ENCODE results near the gene TSPYL6. TPM values are rescaled to one million over a fixed set of nuclear protein-coding genes. Genes with fewer than 3 reads are reported as not detected.
A peak's percentile ranks its signal among the peaks of the same experiment; 100 is the strongest.

Gene TSPYL6
- total RNA-seq, 1 donor from 2014 or later: not detected

DNA sequence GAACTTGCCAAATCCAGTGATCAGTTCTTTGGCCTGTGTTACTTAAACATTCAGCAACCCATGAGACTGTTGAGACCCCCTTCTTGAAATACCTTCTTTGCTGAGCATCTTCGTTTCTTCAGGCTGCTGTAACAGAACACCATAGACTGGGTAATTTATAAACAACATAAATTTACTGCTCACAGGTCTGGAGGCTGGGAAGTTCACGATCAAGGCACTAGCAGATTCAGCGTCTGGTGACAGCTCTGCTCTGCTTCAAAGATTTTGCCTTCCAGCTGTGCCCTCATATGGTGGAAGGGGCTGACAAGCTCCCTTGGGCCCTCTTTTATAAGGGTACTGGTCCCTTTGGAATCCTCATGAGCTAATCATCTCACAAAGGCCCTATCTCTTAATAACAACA, 28.8 kb upstream of the TSPYL6 start:
- H2AFZ ChIP-seq (ENCODE audit: low read depth, low read length): no peak overlapping the region
- TF ChIP-seq EZH2 (IDR thresholded peaks at IDR 0.05; ENCODE audit: insufficient read depth, low read length): no peak
- TF ChIP-seq, protein P1, sequence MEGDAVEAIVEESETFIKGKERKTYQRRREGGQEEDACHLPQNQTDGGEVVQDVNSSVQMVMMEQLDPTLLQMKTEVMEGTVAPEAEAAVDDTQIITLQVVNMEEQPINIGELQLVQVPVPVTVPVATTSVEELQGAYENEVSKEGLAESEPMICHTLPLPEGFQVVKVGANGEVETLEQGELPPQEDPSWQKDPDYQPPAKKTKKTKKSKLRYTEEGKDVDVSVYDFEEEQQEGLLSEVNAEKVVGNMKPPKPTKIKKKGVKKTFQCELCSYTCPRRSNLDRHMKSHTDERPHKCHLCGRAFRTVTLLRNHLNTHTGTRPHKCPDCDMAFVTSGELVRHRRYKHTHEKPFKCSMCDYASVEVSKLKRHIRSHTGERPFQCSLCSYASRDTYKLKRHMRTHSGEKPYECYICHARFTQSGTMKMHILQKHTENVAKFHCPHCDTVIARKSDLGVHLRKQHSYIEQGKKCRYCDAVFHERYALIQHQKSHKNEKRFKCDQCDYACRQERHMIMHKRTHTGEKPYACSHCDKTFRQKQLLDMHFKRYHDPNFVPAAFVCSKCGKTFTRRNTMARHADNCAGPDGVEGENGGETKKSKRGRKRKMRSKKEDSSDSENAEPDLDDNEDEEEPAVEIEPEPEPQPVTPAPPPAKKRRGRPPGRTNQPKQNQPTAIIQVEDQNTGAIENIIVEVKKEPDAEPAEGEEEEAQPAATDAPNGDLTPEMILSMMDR (IDR thresholded peaks at IDR 0.05; ENCODE audit: insufficient read depth, low read depth, low read length): no peak
- DNase-seq (ENCODE audit: low read depth) (no peak), FAIRE-seq (no peak)
- no peak overlapping the region for H3K4me3 ChIP-seq (ENCODE audit: insufficient read depth, low read depth, low read length)
- no peaks in the 10 kb centered on the region for H3K4me1 ChIP-seq (ENCODE audit: insufficient read depth, low read length)
- H3K9me3 ChIP-seq (ENCODE audit: insufficient read depth, low read depth, low read length): no peaks in the 10 kb centered on the region
- no peak overlapping the region for H3K9ac ChIP-seq (ENCODE audit: low read length)
- Mint-ChIP-seq H3K36me3 (ENCODE audit: low read depth, unreplicated experiment) (no peaks in the 10 kb centered on the region), H3K27me3 (ENCODE audit: low read depth, unreplicated experiment) (peaks cover under 1% of the 10 kb centered on the region), H3K4me3 (ENCODE audit: unreplicated experiment) (no peak overlapping the region), H3K27ac (ENCODE audit: unreplicated experiment) (no peak overlapping the region), H3K9me3 (ENCODE audit: unreplicated experiment) (no peaks in the 10 kb centered on the region), H3K4me1 (ENCODE audit: low read depth, unreplicated experiment) (no peaks in the 10 kb centered on the region)
- no peaks in the 10 kb centered on the region for H3K79me2 ChIP-seq (ENCODE audit: insufficient read depth, low read length)
- no peaks in the 10 kb centered on the region for H3K36me3 ChIP-seq (ENCODE audit: insufficient read depth, low read length)
- no peaks in the 10 kb centered on the region for H4K20me1 ChIP-seq (ENCODE audit: insufficient read depth, low read length)
- H3K27ac ChIP-seq (ENCODE audit: low read depth, low read length): no peak overlapping the region
- H3K4me2 ChIP-seq (ENCODE audit: low read length): no peak overlapping the region
- peaks cover 5% of the 10 kb centered on the region for H3K27me3 ChIP-seq (ENCODE audit: insufficient read depth, low read length)

DNA sequence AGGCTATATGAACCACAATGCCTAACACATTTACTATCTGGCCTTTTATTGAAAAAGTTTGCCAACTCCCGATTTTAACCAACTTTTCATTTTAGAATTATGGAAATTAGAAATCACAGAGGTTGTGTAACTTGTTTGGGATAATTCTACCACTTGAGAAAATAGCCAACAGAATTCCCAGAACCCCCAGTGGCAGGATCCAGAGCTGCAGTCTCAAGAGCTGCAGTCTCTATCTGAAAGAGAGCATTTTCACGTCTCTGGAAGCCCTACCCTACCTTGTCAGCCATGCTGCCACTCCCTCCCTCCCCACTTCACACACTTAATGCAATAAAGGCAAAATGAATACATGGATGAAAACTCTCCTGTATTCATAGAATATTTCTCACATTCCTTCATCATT, 23.4 kb upstream of the TSPYL6 start:
- Histone ChIP-seq H3K9ac (ENCODE audit: low read length) (no peak overlapping the region), H4K20me1 (ENCODE audit: insufficient read depth, low read length) (no peaks in the 10 kb centered on the region), H3K27ac (ENCODE audit: low read depth, low read length) (no peak overlapping the region), H3K4me1 (ENCODE audit: insufficient read depth, low read length) (no peaks in the 10 kb centered on the region), H3K4me3 (ENCODE audit: insufficient read depth, low read depth, low read length) (no peak overlapping the region), H2AFZ (ENCODE audit: low read depth, low read length) (no peak overlapping the region), H3K79me2 (ENCODE audit: insufficient read depth, low read length) (no peaks in the 10 kb centered on the region), H3K36me3 (ENCODE audit: insufficient read depth, low read length) (no peaks in the 10 kb centered on the region), H3K27me3 (ENCODE audit: insufficient read depth, low read length) (no peaks in the 10 kb centered on the region), H3K9me3 (ENCODE audit: insufficient read depth, low read depth, low read length) (no peaks in the 10 kb centered on the region), H3K4me2 (ENCODE audit: low read length) (no peak overlapping the region)
- TF ChIP-seq, protein P1 (IDR thresholded peaks at IDR 0.05; ENCODE audit: insufficient read depth, low read depth, low read length): peak; percentile 20
- no peak for TF ChIP-seq EZH2 (IDR thresholded peaks at IDR 0.05; ENCODE audit: insufficient read depth, low read length)
- peaks cover 6% of the 10 kb centered on the region for H3K4me1 Mint-ChIP-seq (ENCODE audit: low read depth, unreplicated experiment)
- DNase-seq (ENCODE audit: low read depth): no peak
- no peak overlapping the region for H3K27ac Mint-ChIP-seq (ENCODE audit: unreplicated experiment)
- no peaks in the 10 kb centered on the region for H3K9me3 Mint-ChIP-seq (ENCODE audit: unreplicated experiment)
- no peak for FAIRE-seq
- H3K4me3 Mint-ChIP-seq (ENCODE audit: unreplicated experiment): no peak overlapping the region
- no peaks in the 10 kb centered on the region for H3K36me3 Mint-ChIP-seq (ENCODE audit: low read depth, unreplicated experiment)
- no peaks in the 10 kb centered on the region for H3K27me3 Mint-ChIP-seq (ENCODE audit: low read depth, unreplicated experiment)

DNA sequence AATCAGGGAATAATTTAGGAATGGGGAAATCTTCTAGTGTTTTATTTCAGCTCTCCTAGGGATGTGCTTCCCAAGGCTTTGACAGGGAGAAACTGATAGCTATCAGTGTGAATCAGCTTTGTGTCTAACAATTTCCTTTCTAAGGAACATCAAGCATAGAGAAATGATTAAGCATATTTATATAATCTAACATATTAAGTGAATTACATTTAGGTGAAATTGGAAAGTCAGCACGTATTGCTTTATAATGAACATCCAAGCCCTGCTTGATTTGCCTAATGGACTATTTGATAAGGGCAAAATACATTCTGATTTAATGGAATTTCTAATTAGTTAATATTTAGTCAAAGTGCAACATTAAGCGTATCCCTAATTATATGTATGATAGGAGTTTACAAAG, 19.5 kb upstream of the TSPYL6 start:
- Histone ChIP-seq H3K27me3 (ENCODE audit: insufficient read depth, low read length) (no peaks in the 10 kb centered on the region), H3K4me2 (ENCODE audit: low read length) (no peak overlapping the region), H3K9me3 (ENCODE audit: insufficient read depth, low read depth, low read length) (no peaks in the 10 kb centered on the region), H3K36me3 (ENCODE audit: insufficient read depth, low read length) (no peaks in the 10 kb centered on the region), H3K4me3 (ENCODE audit: insufficient read depth, low read depth, low read length) (no peak overlapping the region), H2AFZ (ENCODE audit: low read depth, low read length) (no peak overlapping the region), H3K27ac (ENCODE audit: low read depth, low read length) (no peak overlapping the region), H4K20me1 (ENCODE audit: insufficient read depth, low read length) (no peaks in the 10 kb centered on the region), H3K4me1 (ENCODE audit: insufficient read depth, low read length) (no peaks in the 10 kb centered on the region), H3K9ac (ENCODE audit: low read length) (no peak overlapping the region), H3K79me2 (ENCODE audit: insufficient read depth, low read length) (no peaks in the 10 kb centered on the region)
- FAIRE-seq (no peak), DNase-seq (ENCODE audit: low read depth) (no peak)
- H3K36me3 Mint-ChIP-seq (ENCODE audit: low read depth, unreplicated experiment): peaks cover 2% of the 10 kb centered on the region
- peaks cover 11% of the 10 kb centered on the region for H3K4me1 Mint-ChIP-seq (ENCODE audit: low read depth, unreplicated experiment)
- no peaks in the 10 kb centered on the region for H3K9me3 Mint-ChIP-seq (ENCODE audit: unreplicated experiment)
- peak overlapping the region; percentile 91 for H3K27ac Mint-ChIP-seq (ENCODE audit: unreplicated experiment)
- no peak overlapping the region for H3K4me3 Mint-ChIP-seq (ENCODE audit: unreplicated experiment)
- TF ChIP-seq, protein P1 (IDR thresholded peaks at IDR 0.05; ENCODE audit: insufficient read depth, low read depth, low read length): no peak
- no peak for TF ChIP-seq EZH2 (IDR thresholded peaks at IDR 0.05; ENCODE audit: insufficient read depth, low read length)
- no peaks in the 10 kb centered on the region for H3K27me3 Mint-ChIP-seq (ENCODE audit: low read depth, unreplicated experiment)
